Right lobe of liver (tissue), 6 donors: ENCODE measurements around the gene FOXC1. TPM values are rescaled to one million over a fixed set of nuclear protein-coding genes. Genes with fewer than 3 reads are reported as not detected.

Experiments
- ATAC-seq, 4 donors: fragments of 200-7000 bp; cut with Tn5 transposase; one replicate each; pipeline ENCODE4 v1.9.1; 2020; ENCODE audit warnings: mild to moderate bottlenecking in 4 of 4, moderate library complexity in 4 of 4
- DNase-seq, 3 donors: peaks; one replicate each; pipeline ENCODE4 v3.0.0-alpha.2; 2020
- H3K27ac ChIP-seq, 3 donors: fragments of 200-600 bp; one replicate each; pipeline ENCODE4 v1.8.0; 2022
- H3K27me3 ChIP-seq, 2 donors: fragments of 200-600 bp; one replicate each; pipeline ENCODE4 v1.8.0; 2022
- H3K36me3 ChIP-seq, 4 donors: fragments of 200-600 bp; sonication (generic) in 1 of 4; one replicate each; pipeline versions ENCODE4 v1.5.1 to v1.8.0; 2017 to 2022; ENCODE audit warnings: control low read depth in 1 of 4
- H3K4me1 ChIP-seq, 4 donors: fragments of 200-600 bp; sonication (generic) in 1 of 4; one replicate each; pipeline versions ENCODE4 v1.5.1 to v1.8.0; 2017 to 2022; ENCODE audit warnings: control low read depth in 1 of 4
- H3K4me3 ChIP-seq, 3 donors: fragments of 200-600 bp; one replicate each; pipeline ENCODE4 v1.8.0; 2022
- H3K9me3 ChIP-seq, 4 donors: fragments of 200-600 bp; sonication (generic) in 1 of 4; one replicate each; pipeline versions ENCODE4 v1.5.1 to v1.8.0; 2017 to 2022; ENCODE audit warnings: control low read depth in 1 of 4
- CTCF ChIP-seq, 4 donors: fragments of 200-600 bp in 3 of 4; fragments of 450-650 bp in 1 of 4; IDR thresholded peaks; one replicate each; pipeline versions ENCODE4 v1.5.1 to v1.8.0; 2016 to 2022; ENCODE audit warnings: antibody characterized with exemption in 4 of 4, mild to moderate bottlenecking in 2 of 4
- POLR2A ChIP-seq: fragments of 450-650 bp; IDR thresholded peaks from one replicate; pipeline ENCODE4 v1.6.1; 2017; ENCODE audit warnings: antibody characterized with exemption, mild to moderate bottlenecking
- WGBS: methylation state at CpG from one replicate; pipeline ENCODE4 v1.1.6; 2018; ENCODE audit warnings: low coverage, low lambda C conversion rate; ENCODE audit not compliant: insufficient coverage; ENCODE audit errors: missing lambda C conversion rate; 5-methylcytosine and 5-hydroxymethylcytosine counted together
- intact Hi-C, 2 donors: fragments of 100-400 bp; cut with DNase I; formaldehyde crosslinking; loops; one replicate each; pipeline versions ENCODE4 v1.11.2 to v1.14.1; 2022
- total RNA-seq, 6 experiments: library from RNA; depleted of rRNA in 2 of 6; stranded (reverse); fragments of >200 nt in 2 of 6; fragmentation: NEBNext Ultra II Directional in 3 of 6; extraction: Animal tissue kit (Norgen Biotek cat#: 25700) in 3 of 6; gene quantifications; one replicate each; pipeline versions ENCODE4 v1.1.0 to v1.2.4, GENCODE V29; 2016 to 2023
- donor health status: DM: no; HTN: yes; CAD: no.
- donor health status: DM: no; HTN: no; CAD: no.
- donor health status: DM: no; HTN: no; CAD: no.
- donor health status: DM: no; HTN: yes; CAD: no.
- donor health status: DM: no; HTN: yes; CAD: no.

FOXC1 gene
- total RNA-seq, 6 experiments from 2014 or later, result 0.24 to 0.87 (median 0.50) TPM

DNA sequence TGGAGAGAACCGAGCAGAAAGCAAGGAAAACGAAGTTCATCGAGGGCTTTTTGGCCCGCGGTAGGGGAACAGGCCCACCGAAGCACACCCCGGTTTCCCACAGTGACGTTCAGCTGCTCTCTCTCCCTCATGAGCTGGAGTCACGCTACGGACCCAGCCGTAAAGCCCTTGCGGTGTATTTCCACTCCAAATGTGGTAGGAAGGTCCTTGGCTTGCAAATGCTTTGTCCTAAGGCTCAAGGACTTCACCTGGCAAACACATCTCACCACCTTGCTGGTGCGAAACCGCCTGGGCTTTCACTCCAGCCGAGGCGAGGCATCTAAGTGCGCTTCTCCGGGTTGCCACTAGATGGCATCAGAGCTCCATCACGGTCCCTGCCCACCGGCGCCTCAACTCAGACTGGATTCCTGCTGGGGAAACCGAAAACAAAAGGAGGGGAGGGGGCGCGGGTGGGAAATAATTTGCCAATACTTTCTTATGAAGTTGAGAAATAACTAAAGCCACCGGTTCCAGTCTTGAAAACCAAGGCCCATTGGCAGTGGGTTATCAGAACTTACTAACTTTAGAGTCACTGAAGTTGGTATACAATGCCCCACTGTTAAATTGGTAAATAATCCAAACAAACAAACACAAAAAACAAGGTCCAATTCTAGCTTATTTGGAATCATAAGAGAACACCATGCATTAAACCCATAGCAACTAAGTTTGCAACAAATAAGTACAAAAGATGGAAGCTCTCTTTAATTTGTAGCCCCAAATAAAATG, 13.4 kb upstream of the FOXC1 start:
- TF ChIP-seq CTCF (IDR thresholded peaks at IDR 0.05) (peak; percentile 92 to 94 (median 93)), POLR2A (no peak)
- Histone ChIP-seq H3K4me3 (no peak overlapping the region), H3K27me3 (peaks cover 0 to 11% of the 10 kb centered on the region in 2 donors), H3K9me3 (no peaks in the 10 kb centered on the region), H3K36me3 (no peaks in the 10 kb centered on the region), H3K4me1 (no peaks in the 10 kb centered on the region), H3K27ac (no peak overlapping the region)
- intact Hi-C loops, result no loop called here
- DNase-seq (peak in 2 of 3 donors; percentile 61 to 72), ATAC-seq (peak; percentile 90 to 98 (median 96))
- WGBS, result 2% methylated on average over 23 of the region's 25 CpGs

GRCh38 chr6:1597121-1597744, 12.5 kb upstream of the FOXC1 start:
- Histone ChIP-seq H3K4me3 (no peak overlapping the region), H3K9me3 (no peaks in the 10 kb centered on the region), H3K36me3 (no peaks in the 10 kb centered on the region), H3K27me3 (peaks cover 0 to 20% of the 10 kb centered on the region in 2 donors), H3K4me1 (no peaks in the 10 kb centered on the region), H3K27ac (no peak overlapping the region)
- TF ChIP-seq CTCF (IDR thresholded peaks at IDR 0.05) (no peak), POLR2A (no peak)
- 54% methylated on average over 8 of the region's 8 CpGs for WGBS
- intact Hi-C loops, result no loop called here
- DNase-seq (no peak), ATAC-seq (no peak)

DNA sequence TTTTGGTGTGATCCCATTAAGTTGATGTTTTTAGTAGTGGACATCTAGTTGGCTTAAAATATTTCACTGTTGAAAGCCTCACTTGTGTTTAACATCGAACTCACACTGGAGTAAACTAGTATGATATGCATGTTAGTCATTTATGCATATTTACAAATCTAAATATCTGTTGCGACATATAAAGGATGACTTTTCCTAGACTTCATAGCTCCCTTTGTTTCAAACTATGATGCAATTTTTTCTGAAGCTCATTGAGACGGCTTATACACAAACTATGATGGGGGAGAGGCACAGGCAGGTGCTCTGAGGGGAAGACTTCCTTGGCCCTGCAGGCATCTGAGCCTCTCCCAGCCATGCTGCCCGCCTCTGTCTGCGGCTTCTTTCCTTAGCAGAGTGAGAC, 11.8 kb upstream of the FOXC1 start:
- Histone ChIP-seq H3K4me1 (no peaks in the 10 kb centered on the region), H3K27ac (no peak overlapping the region), H3K4me3 (no peak overlapping the region), H3K27me3 (peaks cover 0 to 24% of the 10 kb centered on the region in 2 donors), H3K9me3 (no peaks in the 10 kb centered on the region), H3K36me3 (no peaks in the 10 kb centered on the region)
- 64% methylated on average over 5 of the region's 5 CpGs for WGBS
- no peak for TF ChIP-seq POLR2A
- TF ChIP-seq CTCF (IDR thresholded peaks at IDR 0.05), result no peak
- DNase-seq (no peak), ATAC-seq (no peak)
- intact Hi-C loops, result no loop called here

DNA sequence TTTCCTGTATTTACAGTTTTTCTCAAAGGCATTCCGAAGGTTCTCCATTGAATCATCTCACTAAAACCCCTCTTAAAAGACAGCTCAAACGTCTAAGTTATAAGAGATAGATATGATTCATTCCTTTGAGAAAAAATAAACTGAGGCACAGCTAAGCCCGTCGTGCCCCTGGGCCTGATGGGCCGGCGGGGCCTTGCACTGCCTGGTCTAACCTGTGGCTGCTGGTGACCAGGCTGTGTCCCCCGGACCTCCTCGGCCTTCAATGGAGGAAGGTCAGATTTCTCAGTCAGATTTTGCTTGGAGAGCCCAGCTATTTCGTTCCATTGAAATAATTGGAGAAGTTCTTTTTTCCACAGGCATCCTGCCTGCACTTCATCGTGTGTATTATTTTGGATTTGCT, 11.3 kb upstream of the FOXC1 start:
- TF ChIP-seq POLR2A (no peak), CTCF (IDR thresholded peaks at IDR 0.05) (no peak)
- H3K4me1 ChIP-seq, result no peaks in the 10 kb centered on the region
- no peak for DNase-seq
- no peak overlapping the region for H3K4me3 ChIP-seq
- no peaks in the 10 kb centered on the region for H3K9me3 ChIP-seq
- no peak overlapping the region for H3K27ac ChIP-seq
- WGBS, result 63% methylated on average over 7 of the region's 10 CpGs
- intact Hi-C loops, result no loop called here
- ATAC-seq, result no peak
- H3K27me3 ChIP-seq, result peaks cover 0 to 24% of the 10 kb centered on the region in 2 donors
- no peaks in the 10 kb centered on the region for H3K36me3 ChIP-seq
